ENCODE results near the gene PCF11. TPM values are rescaled to one million over a fixed set of nuclear protein-coding genes. Genes with fewer than 3 reads are reported as not detected.
"Not testable (repeated sequence)": the region's sequence is repeated elsewhere in the genome, so short reads cannot be mapped to it uniquely, and the experiment has no call there.

PCF11 gene
- total RNA-seq, 1 experiment from 2014 or later = 41.9 TPM

GRCh38 chr11:83132191-83132590, 24.7 kb upstream of the PCF11 start:
- Histone ChIP-seq H3K27ac (ENCODE audit: low read depth, low read length) (no peak overlapping the region), H3K9ac (ENCODE audit: low read length) (no peak overlapping the region), H2AFZ (ENCODE audit: low read depth, low read length, poor library complexity, severe bottlenecking) (no peak overlapping the region), H3K27me3 (ENCODE audit: insufficient read depth, low read length) (no peaks in the 10 kb centered on the region), H3K4me3 (replicated peaks in 1 of 2; ENCODE audit: low read depth in 1 of 2, low read length in 2 of 2) (no peak overlapping the region), H3K36me3 (ENCODE audit: control insufficient read depth in 1 of 2, insufficient read depth in 2 of 2, low read length in 2 of 2) (no peaks in the 10 kb centered on the region), H3K4me1 (ENCODE audit: control insufficient read depth in 1 of 2, insufficient read depth in 2 of 2, low read length in 2 of 2) (no peaks in the 10 kb centered on the region), H3K4me2 (ENCODE audit: low read length) (no peak overlapping the region), H3K9me2 (ENCODE audit: insufficient read depth) (no peaks in the 10 kb centered on the region), H4K20me1 (ENCODE audit: insufficient read depth) (no peaks in the 10 kb centered on the region), H3K79me2 (ENCODE audit: insufficient read depth, low read length) (no peaks in the 10 kb centered on the region), H3K9me3 (ENCODE audit: control insufficient read depth in 1 of 2, insufficient read depth in 1 of 2, low read depth in 1 of 2, low read length in 2 of 2) (no peaks in the 10 kb centered on the region)
- BruUV-seq (replicated peaks) = no TSS peak
- TF ChIP-seq ZFX (IDR thresholded peaks at IDR 0.05) (no peak), POLR2A (IDR thresholded peaks at IDR 0.05; ENCODE audit: borderline replicate concordance, extremely low read depth, insufficient read depth, insufficient read length) (no peak), POLR2AphosphoS5 (IDR thresholded peaks at IDR 0.05; ENCODE audit: low read depth, low read length) (no peak), EZH2phosphoT487 (IDR thresholded peaks at IDR 0.05; ENCODE audit: borderline replicate concordance) (no peak), JUND (IDR thresholded peaks at IDR 0.05) (no peak), SP1 (IDR thresholded peaks at IDR 0.05; ENCODE audit: low read depth) (no peak), ZBTB33 (IDR thresholded peaks at IDR 0.05; ENCODE audit: extremely low read depth, insufficient replicate concordance, low read length) (no peak), CEBPB (IDR thresholded peaks at IDR 0.05; ENCODE audit: low read depth) (no peak), YY1 (IDR thresholded peaks at IDR 0.05; ENCODE audit: extremely low read depth, insufficient replicate concordance, low read depth, low read length) (no peak), ATF3 (IDR thresholded peaks at IDR 0.05) (no peak), ELF1 (IDR thresholded peaks at IDR 0.05; ENCODE audit: borderline replicate concordance, low read depth) (no peak), SIN3A (IDR thresholded peaks at IDR 0.05; ENCODE audit: low read depth) (no peak), FOSL1 (IDR thresholded peaks at IDR 0.05; ENCODE audit: low read depth) (no peak), ZNF274 (IDR thresholded peaks at IDR 0.05; ENCODE audit: low read depth, low read length) (no peak), MAX (IDR thresholded peaks at IDR 0.05) (no peak), RAD21 (IDR thresholded peaks at IDR 0.05; ENCODE audit: low read depth) (no peak), EZH2 (IDR thresholded peaks at IDR 0.05) (no peak), REST (IDR thresholded peaks at IDR 0.05; ENCODE audit: low read depth) (no peak)
- POLR2A ChIA-PET = interaction anchor here (0.6 to 0.8 kb wide), 2 partner anchors 13 to 25 kb away, joined by 4 read pairs; partner anchors contain the start of gene PCF11
- no peak for DNase-seq (ENCODE audit: low read depth, low spot score)
- RAD21 ChIA-PET (ENCODE audit: low non-redundant PET in 1 of 2, low total read pairs in 2 of 2, uncharacterized antibody in 2 of 2, unreplicated experiment in 2 of 2) = no interaction called here
- ATAC-seq = no peak
- CTCF ChIA-PET = no interaction called here
- intact Hi-C loops (cut with micrococcal nuclease) = no loop called here

GRCh38 chr11:83133266-83133665, 23.7 kb upstream of the PCF11 start:
- H3K9me3 ChIP-seq (ENCODE audit: control insufficient read depth in 1 of 2, insufficient read depth in 1 of 2, low read depth in 1 of 2, low read length in 2 of 2); H2AFZ ChIP-seq (ENCODE audit: low read depth, low read length, poor library complexity, severe bottlenecking); intact Hi-C loops (cut with micrococcal nuclease); RAD21 ChIA-PET (ENCODE audit: low non-redundant PET in 1 of 2, low total read pairs in 2 of 2, uncharacterized antibody in 2 of 2, unreplicated experiment in 2 of 2); H3K9ac ChIP-seq (ENCODE audit: low read length); H3K4me1 ChIP-seq (ENCODE audit: control insufficient read depth in 1 of 2, insufficient read depth in 2 of 2, low read length in 2 of 2); H3K4me2 ChIP-seq (ENCODE audit: low read length); H4K20me1 ChIP-seq (ENCODE audit: insufficient read depth); H3K27me3 ChIP-seq (ENCODE audit: insufficient read depth, low read length); CTCF ChIA-PET; DNase-seq (ENCODE audit: low read depth, low spot score); H3K79me2 ChIP-seq (ENCODE audit: insufficient read depth, low read length); H3K27ac ChIP-seq (ENCODE audit: low read depth, low read length); ATAC-seq; BruUV-seq (replicated peaks); POLR2A ChIA-PET; H3K4me3 ChIP-seq (replicated peaks in 1 of 2; ENCODE audit: low read depth in 1 of 2, low read length in 2 of 2); H3K36me3 ChIP-seq (ENCODE audit: control insufficient read depth in 1 of 2, insufficient read depth in 2 of 2, low read length in 2 of 2); H3K9me2 ChIP-seq (ENCODE audit: insufficient read depth): not testable (repeated sequence)

All from HCT116 (cell line).